Measurements from ENCODE around the gene MORN1. TPM values are rescaled to one million over a fixed set of nuclear protein-coding genes. Genes with fewer than 3 reads are reported as not detected.

MORN1 gene
- polyA plus RNA-seq, 1 of the 3 experiments (the other 2 are of a cell fraction) = 16.3 TPM

DNA sequence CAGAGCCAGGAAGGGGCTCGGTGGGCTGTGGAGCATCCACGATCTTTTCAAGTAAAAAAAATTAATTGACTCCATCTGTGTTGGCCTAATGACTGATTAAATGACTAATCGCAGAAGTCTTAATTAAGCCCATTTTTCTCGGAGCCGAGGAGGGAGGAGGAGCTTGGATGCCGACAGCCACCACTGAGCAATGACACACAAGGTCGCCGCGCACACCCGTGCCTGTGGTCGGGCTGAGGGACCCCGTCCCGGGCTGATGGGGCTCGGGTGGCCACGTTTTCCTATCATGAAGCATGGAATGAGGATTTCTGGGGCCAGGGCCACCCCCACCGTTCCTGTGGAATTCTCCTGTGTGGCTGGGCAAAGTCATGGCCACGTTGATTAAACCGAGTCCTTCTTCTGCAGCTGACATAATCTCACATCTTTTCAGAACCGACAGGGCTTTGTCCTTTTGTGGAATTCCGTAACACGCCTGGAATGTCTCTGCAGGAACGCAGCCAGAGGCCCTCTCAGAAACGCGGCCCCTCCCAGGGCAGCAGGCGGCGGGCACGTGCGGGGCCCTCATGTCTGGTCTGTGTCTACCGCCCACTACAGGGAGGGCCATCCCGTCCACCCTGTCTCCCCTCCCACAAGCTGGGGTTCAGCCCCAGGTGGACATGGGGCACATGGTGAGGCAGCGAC is 60.7 kb downstream of the MORN1 start (continued):
- TF ChIP-seq CTCF (IDR thresholded peaks at IDR 0.05) = no peak

- H4K20me1 ChIP-seq (ENCODE audit: insufficient read depth) = no peaks in the 10 kb centered on the region
- 80% methylated on average over 5 of the region's 12 CpGs for WGBS (ENCODE audit: low lambda C conversion rate)
- H3K79me2 ChIP-seq (ENCODE audit: insufficient read depth) = no peaks in the 10 kb centered on the region
- POLR2A ChIA-PET = no interaction called here
- no peaks in the 10 kb centered on the region for H3K36me3 ChIP-seq (replicated peaks in 1 of 2; ENCODE audit: control insufficient read depth in 1 of 2, insufficient read depth in 2 of 2, low read length in 1 of 2)
- H3K9ac ChIP-seq = no peak overlapping the region
- no peak overlapping the region for H2AFZ ChIP-seq (ENCODE audit: low read depth)
- H3K27ac ChIP-seq (ENCODE audit: low read depth in 2 of 2, low read length in 1 of 2) = no peak overlapping the region
- peaks cover 0 to 39% of the 10 kb centered on the region in 2 experiments; a peak in 1 of 4 replicates for H3K4me1 ChIP-seq (ENCODE audit: control insufficient read depth in 1 of 2, insufficient read depth in 2 of 2, low read depth in 1 of 2, low read length in 1 of 2)
- H3K9me2 ChIP-seq = no peaks in the 10 kb centered on the region
- no peak overlapping the region for H3K4me2 ChIP-seq
- no peak overlapping the region for H3K4me3 ChIP-seq (ENCODE audit: low read depth in 2 of 2, low read length in 1 of 2)
- DNase-seq = no peak
- CTCF ChIA-PET = no interaction called here
- TF ChIP-seq CHD2 (IDR thresholded peaks at IDR 0.05; ENCODE audit: low read length, partially characterized antibody) (no peak), TCF12 (IDR thresholded peaks at IDR 0.05) (no peak), ELF1 (IDR thresholded peaks at IDR 0.05) (no peak), MXI1 (IDR thresholded peaks at IDR 0.05; ENCODE audit: low read depth, low read length) (no peak), TEAD4 (IDR thresholded peaks at IDR 0.05; ENCODE audit: borderline replicate concordance, insufficient read depth) (no peak), FOSL2 (IDR thresholded peaks at IDR 0.05; ENCODE audit: borderline replicate concordance, low read depth) (no peak), MEF2A (IDR thresholded peaks at IDR 0.05; ENCODE audit: borderline replicate concordance, low read depth) (no peak)
- TF ChIP-seq, protein P1, sequence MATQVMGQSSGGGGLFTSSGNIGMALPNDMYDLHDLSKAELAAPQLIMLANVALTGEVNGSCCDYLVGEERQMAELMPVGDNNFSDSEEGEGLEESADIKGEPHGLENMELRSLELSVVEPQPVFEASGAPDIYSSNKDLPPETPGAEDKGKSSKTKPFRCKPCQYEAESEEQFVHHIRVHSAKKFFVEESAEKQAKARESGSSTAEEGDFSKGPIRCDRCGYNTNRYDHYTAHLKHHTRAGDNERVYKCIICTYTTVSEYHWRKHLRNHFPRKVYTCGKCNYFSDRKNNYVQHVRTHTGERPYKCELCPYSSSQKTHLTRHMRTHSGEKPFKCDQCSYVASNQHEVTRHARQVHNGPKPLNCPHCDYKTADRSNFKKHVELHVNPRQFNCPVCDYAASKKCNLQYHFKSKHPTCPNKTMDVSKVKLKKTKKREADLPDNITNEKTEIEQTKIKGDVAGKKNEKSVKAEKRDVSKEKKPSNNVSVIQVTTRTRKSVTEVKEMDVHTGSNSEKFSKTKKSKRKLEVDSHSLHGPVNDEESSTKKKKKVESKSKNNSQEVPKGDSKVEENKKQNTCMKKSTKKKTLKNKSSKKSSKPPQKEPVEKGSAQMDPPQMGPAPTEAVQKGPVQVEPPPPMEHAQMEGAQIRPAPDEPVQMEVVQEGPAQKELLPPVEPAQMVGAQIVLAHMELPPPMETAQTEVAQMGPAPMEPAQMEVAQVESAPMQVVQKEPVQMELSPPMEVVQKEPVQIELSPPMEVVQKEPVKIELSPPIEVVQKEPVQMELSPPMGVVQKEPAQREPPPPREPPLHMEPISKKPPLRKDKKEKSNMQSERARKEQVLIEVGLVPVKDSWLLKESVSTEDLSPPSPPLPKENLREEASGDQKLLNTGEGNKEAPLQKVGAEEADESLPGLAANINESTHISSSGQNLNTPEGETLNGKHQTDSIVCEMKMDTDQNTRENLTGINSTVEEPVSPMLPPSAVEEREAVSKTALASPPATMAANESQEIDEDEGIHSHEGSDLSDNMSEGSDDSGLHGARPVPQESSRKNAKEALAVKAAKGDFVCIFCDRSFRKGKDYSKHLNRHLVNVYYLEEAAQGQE (IDR thresholded peaks at IDR 0.05; ENCODE audit: low read depth, low read length) = no peak
- H3F3A ChIP-seq (replicated peaks; ENCODE audit: insufficient read depth) = no peaks in the 10 kb centered on the region
- H3K9me3 ChIP-seq = no peaks in the 10 kb centered on the region
- no peaks in the 10 kb centered on the region for H3K27me3 ChIP-seq (ENCODE audit: insufficient read depth)
Observed at GRCh38 chr1:2330035-2330434, 61.3 kb downstream of the MORN1 start.

Measured in SK-N-SH (cell line).